Keratinocyte (primary cell): ENCODE measurements around the gene DACT1. TPM values are rescaled to one million over a fixed set of nuclear protein-coding genes. Genes with fewer than 3 reads are reported as not detected.

Source experiments
- DNase-seq: peaks from one replicate; pipeline ENCODE4 v3.0.0-alpha.2; 2011; ENCODE audit warnings: low read depth, missing footprints, low spot score
- FAIRE-seq: peaks from 2 replicates; lab custom pipeline; 2011; peaks lifted over from hg19 to GRCh38; lab: Jason Lieb, UNC
- H2AFZ ChIP-seq: 2 replicates; pipeline ENCODE4 v1.6.0; 2012; ENCODE audit warnings: low read length, control low read depth, inconsistent platforms; ENCODE audit not compliant: control insufficient read depth
- H3K27ac ChIP-seq: 2 replicates; pipeline ENCODE4 v1.5.1; 2011; ENCODE audit warnings: low read length; ENCODE audit not compliant: control insufficient read depth, insufficient read depth
- H3K27me3 ChIP-seq: 3 replicates; pipeline ENCODE4 v1.6.0; 2011; ENCODE audit warnings: low read length; ENCODE audit not compliant: control insufficient read depth, insufficient read depth; ENCODE audit errors: extremely low read depth
- H3K36me3 ChIP-seq, 2 experiments: 2 replicates in 1 of 2; 3 replicates in 1 of 2; pipeline ENCODE4 v1.5.1; 2011; ENCODE audit warnings: low read length in 2 of 2, mild to moderate bottlenecking in 1 of 2; ENCODE audit not compliant: control insufficient read depth in 2 of 2, insufficient read depth in 2 of 2; ENCODE audit errors: extremely low read depth in 1 of 2
- H3K4me1 ChIP-seq: 3 replicates; pipeline ENCODE4 v1.5.1; 2011; ENCODE audit warnings: low read length; ENCODE audit not compliant: control insufficient read depth, insufficient read depth; ENCODE audit errors: extremely low read depth
- H3K4me2 ChIP-seq: 3 replicates; pipeline ENCODE4 v1.6.0; 2011; ENCODE audit warnings: low read depth, low read length; ENCODE audit not compliant: control insufficient read depth, insufficient read depth; ENCODE audit errors: extremely low read depth
- H3K4me3 ChIP-seq, 3 experiments: fragments of 200-600 bp in 1 of 3; sonication (generic) in 1 of 3; 2 replicates in 2 of 3; 3 replicates in 1 of 3; pipeline ENCODE4 v1.5.1; 2011 to 2016; ENCODE audit warnings: low read length in 3 of 3, mild to moderate bottlenecking in 3 of 3, control low read depth in 2 of 3, inconsistent platforms in 1 of 3, low read depth in 1 of 3, mixed read lengths in 1 of 3, mixed run types in 1 of 3, moderate library complexity in 1 of 3; ENCODE audit not compliant: control insufficient read depth in 2 of 3, insufficient read depth in 2 of 3; ENCODE audit errors: extremely low read depth in 1 of 3
- H3K79me2 ChIP-seq: 2 replicates; pipeline ENCODE4 v1.6.0; 2012; ENCODE audit warnings: low read length; ENCODE audit not compliant: control insufficient read depth, insufficient read depth
- H3K9ac ChIP-seq: 3 replicates; pipeline ENCODE4 v1.6.0; 2011; ENCODE audit warnings: low read length; ENCODE audit not compliant: control insufficient read depth, insufficient read depth; ENCODE audit errors: extremely low read depth
- H3K9me1 ChIP-seq: 3 replicates; pipeline ENCODE4 v1.6.0; 2011; ENCODE audit warnings: low read length; ENCODE audit not compliant: control insufficient read depth, insufficient read depth; ENCODE audit errors: extremely low read depth
- H3K9me3 ChIP-seq: 2 replicates; pipeline ENCODE4 v1.5.1; 2012; ENCODE audit warnings: low read depth, low read length; ENCODE audit not compliant: control insufficient read depth
- H4K20me1 ChIP-seq: 3 replicates; pipeline ENCODE4 v1.6.0; 2011; ENCODE audit warnings: low read length; ENCODE audit not compliant: control insufficient read depth, insufficient read depth; ENCODE audit errors: extremely low read depth
- EZH2 ChIP-seq: IDR thresholded peaks from one replicate; pipeline ENCODE4 v1.6.1; 2012; ENCODE audit warnings: inconsistent platforms, mild to moderate bottlenecking, low read length, moderate library complexity
- dilution Hi-C: fragments of 300-500 bp; cut with MboI; formaldehyde crosslinking; loops from one replicate; pipeline ENCODE4 v1.7.0; 2020; ENCODE audit warnings: low sequenced_read_pairs; ENCODE audit not compliant: extremely low pct_ligation_motif_present
- polyA plus RNA-seq, 5 experiments: library from polyadenylated mRNA; depleted of rRNA in 3 of 5; stranded (reverse) in 3 of 5; stranded (forward) in 1 of 5; unstranded in 1 of 5; fragments of >200 nt; gene quantifications; 1 replicate in 1 of 5; 2 replicates in 3 of 5; 3 replicates in 1 of 5; pipeline versions ENCODE4 v1.2.1 to v1.2.3, GENCODE V29; 2011 to 2012; ENCODE audit warnings: missing spikeins in 2 of 5, low read depth in 1 of 5, low replicate concordance in 1 of 5
- TF ChIP-seq, protein P1 (sequence below), 3 experiments: IDR thresholded peaks in 1 of 3; conservative IDR thresholded peaks in 1 of 3; optimal IDR thresholded peaks in 1 of 3; 2 replicates in 2 of 3; 3 replicates in 1 of 3; pipeline versions ENCODE3 to v1.5.1; 2011; ENCODE audit warnings: low read length in 3 of 3, mild to moderate bottlenecking in 3 of 3, moderate library complexity in 2 of 3, control low read depth in 1 of 3, inconsistent platforms in 1 of 3; ENCODE audit not compliant: insufficient read depth in 2 of 3; ENCODE audit errors: extremely low read depth in 1 of 3

Gene DACT1
- polyA plus RNA-seq, 1 donor (not counting 4 experiments of a cell fraction or from before 2014, with no cell fraction given) = 0.10 TPM

DNA sequence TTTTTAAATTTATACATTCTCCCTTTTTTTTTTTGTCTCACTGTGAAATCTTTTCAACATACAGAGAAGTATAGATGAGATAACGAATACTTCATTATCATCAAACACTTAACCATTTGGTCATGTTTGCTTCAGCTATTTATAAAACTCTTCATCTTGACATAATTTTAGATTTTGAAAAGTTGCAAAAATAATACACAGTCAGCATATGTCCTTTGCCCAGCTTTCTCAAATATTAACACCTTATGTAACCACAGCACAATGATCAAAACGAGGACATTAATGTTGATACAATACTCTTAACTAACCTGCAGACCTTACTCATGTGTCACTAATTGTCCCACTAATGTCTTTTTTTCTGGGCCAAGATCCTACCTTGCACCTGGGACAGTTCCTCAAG is 36.0 kb downstream of the DACT1 start:
- no peaks in the 10 kb centered on the region for H3K79me2 ChIP-seq
- no peak overlapping the region for H3K4me2 ChIP-seq
- FAIRE-seq = no peak

DNA sequence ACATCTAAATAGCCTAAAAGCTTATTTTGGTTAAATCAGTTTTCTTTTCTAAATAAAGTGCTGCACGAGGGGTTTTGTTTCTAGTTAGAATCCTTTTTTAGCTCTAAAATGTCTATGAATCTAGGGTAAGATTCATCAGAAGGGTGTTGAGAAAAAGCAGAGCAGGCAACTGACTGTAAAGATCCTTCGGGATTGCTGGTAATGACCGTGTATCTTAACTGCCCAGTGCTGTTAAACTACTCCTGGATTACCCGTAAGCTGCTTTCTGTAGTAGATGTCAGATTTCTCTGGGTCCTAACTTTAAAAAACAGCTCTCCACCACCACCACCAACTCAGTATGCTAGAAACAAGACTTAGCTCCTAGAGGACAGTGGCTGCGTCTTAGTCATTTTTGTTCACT is 39.2 kb downstream of the DACT1 start:
- Histone ChIP-seq H3K9ac (no peak overlapping the region), H2AFZ (no peak overlapping the region)
- no peak for DNase-seq

More for the DNA sequence above, 36.0 kb downstream of the DACT1 start:
- no peaks in the 10 kb centered on the region for H4K20me1 ChIP-seq
- no peak for DNase-seq
- dilution Hi-C loops = no loop called here
- H2AFZ ChIP-seq = no peak overlapping the region
- no peak overlapping the region for H3K27ac ChIP-seq
- no peaks in the 10 kb centered on the region for H3K4me1 ChIP-seq
- no peaks in the 10 kb centered on the region for H3K9me3 ChIP-seq
- no peak overlapping the region for H3K4me3 ChIP-seq
- H3K27me3 ChIP-seq = no peaks in the 10 kb centered on the region
- TF ChIP-seq, protein P1, sequence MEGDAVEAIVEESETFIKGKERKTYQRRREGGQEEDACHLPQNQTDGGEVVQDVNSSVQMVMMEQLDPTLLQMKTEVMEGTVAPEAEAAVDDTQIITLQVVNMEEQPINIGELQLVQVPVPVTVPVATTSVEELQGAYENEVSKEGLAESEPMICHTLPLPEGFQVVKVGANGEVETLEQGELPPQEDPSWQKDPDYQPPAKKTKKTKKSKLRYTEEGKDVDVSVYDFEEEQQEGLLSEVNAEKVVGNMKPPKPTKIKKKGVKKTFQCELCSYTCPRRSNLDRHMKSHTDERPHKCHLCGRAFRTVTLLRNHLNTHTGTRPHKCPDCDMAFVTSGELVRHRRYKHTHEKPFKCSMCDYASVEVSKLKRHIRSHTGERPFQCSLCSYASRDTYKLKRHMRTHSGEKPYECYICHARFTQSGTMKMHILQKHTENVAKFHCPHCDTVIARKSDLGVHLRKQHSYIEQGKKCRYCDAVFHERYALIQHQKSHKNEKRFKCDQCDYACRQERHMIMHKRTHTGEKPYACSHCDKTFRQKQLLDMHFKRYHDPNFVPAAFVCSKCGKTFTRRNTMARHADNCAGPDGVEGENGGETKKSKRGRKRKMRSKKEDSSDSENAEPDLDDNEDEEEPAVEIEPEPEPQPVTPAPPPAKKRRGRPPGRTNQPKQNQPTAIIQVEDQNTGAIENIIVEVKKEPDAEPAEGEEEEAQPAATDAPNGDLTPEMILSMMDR (optimal IDR thresholded peaks at IDR 0.05 in 1 of 3, IDR thresholded peaks at IDR 0.05 in 1 of 3, conservative IDR thresholded peaks at IDR 0.05 in 1 of 3; ENCODE audit: extremely low read depth in 1 of 3, insufficient read depth in 2 of 3, low read length in 3 of 3) = no peak
- no peak for TF ChIP-seq EZH2
- H3K36me3 ChIP-seq = no peaks in the 10 kb centered on the region
- H3K9ac ChIP-seq = no peak overlapping the region
- no peaks in the 10 kb centered on the region for H3K9me1 ChIP-seq

More for the DNA sequence above, 39.2 kb downstream of the DACT1 start:
- Histone ChIP-seq H3K4me2 (no peak overlapping the region), H3K9me3 (no peaks in the 10 kb centered on the region), H3K27me3 (no peaks in the 10 kb centered on the region), H3K4me3 (no peak overlapping the region), H3K36me3 (no peaks in the 10 kb centered on the region), H3K79me2 (no peaks in the 10 kb centered on the region), H4K20me1 (no peaks in the 10 kb centered on the region), H3K4me1 (no peaks in the 10 kb centered on the region), H3K27ac (no peak overlapping the region), H3K9me1 (no peaks in the 10 kb centered on the region)
- TF ChIP-seq, protein P1 (optimal IDR thresholded peaks at IDR 0.05 in 1 of 3, IDR thresholded peaks at IDR 0.05 in 1 of 3, conservative IDR thresholded peaks at IDR 0.05 in 1 of 3; ENCODE audit: extremely low read depth in 1 of 3, insufficient read depth in 2 of 3, low read length in 3 of 3) = no peak
- no peak for TF ChIP-seq EZH2
- dilution Hi-C loops = no loop called here
- no peak for FAIRE-seq
